Keratinocyte (primary cell): ENCODE results near the gene SNAP29. TPM values are rescaled to one million over a fixed set of nuclear protein-coding genes. Genes with fewer than 3 reads are reported as not detected.
"Not testable (repeated sequence)": the region's sequence is repeated elsewhere in the genome, so short reads cannot be mapped to it uniquely, and the experiment has no call there.

Experiments used
- DNase-seq: peaks from one replicate; pipeline ENCODE4 v3.0.0-alpha.2; 2011; ENCODE audit warnings: low read depth, missing footprints, low spot score
- FAIRE-seq: peaks from 2 replicates; lab custom pipeline; 2011; peaks lifted over from hg19 to GRCh38; lab: Jason Lieb, UNC
- H2AFZ ChIP-seq: 2 replicates; pipeline ENCODE4 v1.6.0; 2012; ENCODE audit warnings: low read length, control low read depth, inconsistent platforms; ENCODE audit not compliant: control insufficient read depth
- H3K27ac ChIP-seq: 2 replicates; pipeline ENCODE4 v1.5.1; 2011; ENCODE audit warnings: low read length; ENCODE audit not compliant: control insufficient read depth, insufficient read depth
- H3K27me3 ChIP-seq: 3 replicates; pipeline ENCODE4 v1.6.0; 2011; ENCODE audit warnings: low read length; ENCODE audit not compliant: control insufficient read depth, insufficient read depth; ENCODE audit errors: extremely low read depth
- H3K36me3 ChIP-seq, 2 experiments: 2 replicates in 1 of 2; 3 replicates in 1 of 2; pipeline ENCODE4 v1.5.1; 2011; ENCODE audit warnings: low read length in 2 of 2, mild to moderate bottlenecking in 1 of 2; ENCODE audit not compliant: control insufficient read depth in 2 of 2, insufficient read depth in 2 of 2; ENCODE audit errors: extremely low read depth in 1 of 2
- H3K4me1 ChIP-seq: 3 replicates; pipeline ENCODE4 v1.5.1; 2011; ENCODE audit warnings: low read length; ENCODE audit not compliant: control insufficient read depth, insufficient read depth; ENCODE audit errors: extremely low read depth
- H3K4me2 ChIP-seq: 3 replicates; pipeline ENCODE4 v1.6.0; 2011; ENCODE audit warnings: low read depth, low read length; ENCODE audit not compliant: control insufficient read depth, insufficient read depth; ENCODE audit errors: extremely low read depth
- H3K4me3 ChIP-seq, 3 experiments: fragments of 200-600 bp in 1 of 3; sonication (generic) in 1 of 3; 2 replicates in 2 of 3; 3 replicates in 1 of 3; pipeline ENCODE4 v1.5.1; 2011 to 2016; ENCODE audit warnings: low read length in 3 of 3, mild to moderate bottlenecking in 3 of 3, control low read depth in 2 of 3, inconsistent platforms in 1 of 3, low read depth in 1 of 3, mixed read lengths in 1 of 3, mixed run types in 1 of 3, moderate library complexity in 1 of 3; ENCODE audit not compliant: control insufficient read depth in 2 of 3, insufficient read depth in 2 of 3; ENCODE audit errors: extremely low read depth in 1 of 3
- H3K79me2 ChIP-seq: 2 replicates; pipeline ENCODE4 v1.6.0; 2012; ENCODE audit warnings: low read length; ENCODE audit not compliant: control insufficient read depth, insufficient read depth
- H3K9ac ChIP-seq: 3 replicates; pipeline ENCODE4 v1.6.0; 2011; ENCODE audit warnings: low read length; ENCODE audit not compliant: control insufficient read depth, insufficient read depth; ENCODE audit errors: extremely low read depth
- H3K9me1 ChIP-seq: 3 replicates; pipeline ENCODE4 v1.6.0; 2011; ENCODE audit warnings: low read length; ENCODE audit not compliant: control insufficient read depth, insufficient read depth; ENCODE audit errors: extremely low read depth
- H3K9me3 ChIP-seq: 2 replicates; pipeline ENCODE4 v1.5.1; 2012; ENCODE audit warnings: low read depth, low read length; ENCODE audit not compliant: control insufficient read depth
- H4K20me1 ChIP-seq: 3 replicates; pipeline ENCODE4 v1.6.0; 2011; ENCODE audit warnings: low read length; ENCODE audit not compliant: control insufficient read depth, insufficient read depth; ENCODE audit errors: extremely low read depth
- CTCF ChIP-seq, 3 experiments: IDR thresholded peaks in 1 of 3; conservative IDR thresholded peaks in 1 of 3; optimal IDR thresholded peaks in 1 of 3; 2 replicates in 2 of 3; 3 replicates in 1 of 3; pipeline versions ENCODE3 to v1.5.1; 2011; ENCODE audit warnings: low read length in 3 of 3, mild to moderate bottlenecking in 3 of 3, moderate library complexity in 2 of 3, control low read depth in 1 of 3, inconsistent platforms in 1 of 3; ENCODE audit not compliant: insufficient read depth in 2 of 3; ENCODE audit errors: extremely low read depth in 1 of 3
- EZH2 ChIP-seq: IDR thresholded peaks from one replicate; pipeline ENCODE4 v1.6.1; 2012; ENCODE audit warnings: inconsistent platforms, mild to moderate bottlenecking, low read length, moderate library complexity
- dilution Hi-C: fragments of 300-500 bp; cut with MboI; formaldehyde crosslinking; loops from one replicate; pipeline ENCODE4 v1.7.0; 2020; ENCODE audit warnings: low sequenced_read_pairs; ENCODE audit not compliant: extremely low pct_ligation_motif_present
- polyA plus RNA-seq, 5 experiments: library from polyadenylated mRNA; depleted of rRNA in 3 of 5; stranded (reverse) in 3 of 5; stranded (forward) in 1 of 5; unstranded in 1 of 5; fragments of >200 nt; gene quantifications; 1 replicate in 1 of 5; 2 replicates in 3 of 5; 3 replicates in 1 of 5; pipeline versions ENCODE4 v1.2.1 to v1.2.3, GENCODE V29; 2011 to 2012; ENCODE audit warnings: missing spikeins in 2 of 5, low read depth in 1 of 5, low replicate concordance in 1 of 5

The SNAP29 gene
- polyA plus RNA-seq, 1 donor (not counting 4 experiments of a cell fraction or from before 2014, with no cell fraction given) = 36.5 TPM

- DNase-seq = no peak
- Histone ChIP-seq H2AFZ (no peak overlapping the region), H3K27ac (peak overlapping the region; percentile 88), H3K4me1 (peaks cover 26% of the 10 kb centered on the region), H4K20me1 (no peaks in the 10 kb centered on the region), H3K9me1 (no peaks in the 10 kb centered on the region), H3K9me3 (no peaks in the 10 kb centered on the region), H3K27me3 (no peaks in the 10 kb centered on the region), H3K9ac (peak overlapping the region; percentile 59), H3K36me3 (no peaks in the 10 kb centered on the region), H3K4me3 (no peak overlapping the region), H3K79me2 (no peaks in the 10 kb centered on the region), H3K4me2 (peak overlapping the region; percentile 72)
- TF ChIP-seq CTCF (optimal IDR thresholded peaks at IDR 0.05 in 1 of 3, IDR thresholded peaks at IDR 0.05 in 1 of 3, conservative IDR thresholded peaks at IDR 0.05 in 1 of 3; ENCODE audit: extremely low read depth in 1 of 3, insufficient read depth in 2 of 3, low read length in 3 of 3) (no peak), EZH2 (no peak)
- dilution Hi-C loops = no loop called here
- FAIRE-seq = peak; percentile 49
Measured at GRCh38 chr22:20905415-20906386, 46.9 kb downstream of the SNAP29 start.

- TF ChIP-seq EZH2 (no peak), CTCF (optimal IDR thresholded peaks at IDR 0.05 in 1 of 3, IDR thresholded peaks at IDR 0.05 in 1 of 3, conservative IDR thresholded peaks at IDR 0.05 in 1 of 3; ENCODE audit: extremely low read depth in 1 of 3, insufficient read depth in 2 of 3, low read length in 3 of 3) (no peak)
- Histone ChIP-seq H3K9ac (no peak overlapping the region), H3K9me1 (no peaks in the 10 kb centered on the region), H3K79me2 (no peaks in the 10 kb centered on the region), H3K27ac (no peak overlapping the region), H3K4me1 (peaks cover 26% of the 10 kb centered on the region), H3K36me3 (no peaks in the 10 kb centered on the region), H4K20me1 (no peaks in the 10 kb centered on the region), H3K4me2 (no peak overlapping the region), H3K4me3 (no peak overlapping the region), H3K9me3 (no peaks in the 10 kb centered on the region), H2AFZ (no peak overlapping the region), H3K27me3 (no peaks in the 10 kb centered on the region)
- DNase-seq = no peak
- no peak for FAIRE-seq
- dilution Hi-C loops = no loop called here
Measured at GRCh38 chr22:20906387-20906767, 47.6 kb downstream of the SNAP29 start.

GRCh38 chr22:20908717-20909116, 49.9 kb downstream of the SNAP29 start:
- H3K4me3 ChIP-seq, DNase-seq, H3K9ac ChIP-seq, H3K27me3 ChIP-seq, H3K9me3 ChIP-seq, FAIRE-seq, H3K4me2 ChIP-seq, H2AFZ ChIP-seq, dilution Hi-C loops, H3K79me2 ChIP-seq, H3K27ac ChIP-seq, H3K36me3 ChIP-seq, H3K9me1 ChIP-seq, H4K20me1 ChIP-seq: not testable (repeated sequence)
- peaks cover 33% of the 10 kb centered on the region for H3K4me1 ChIP-seq
